ENCODE data around the gene XG.

DNA sequence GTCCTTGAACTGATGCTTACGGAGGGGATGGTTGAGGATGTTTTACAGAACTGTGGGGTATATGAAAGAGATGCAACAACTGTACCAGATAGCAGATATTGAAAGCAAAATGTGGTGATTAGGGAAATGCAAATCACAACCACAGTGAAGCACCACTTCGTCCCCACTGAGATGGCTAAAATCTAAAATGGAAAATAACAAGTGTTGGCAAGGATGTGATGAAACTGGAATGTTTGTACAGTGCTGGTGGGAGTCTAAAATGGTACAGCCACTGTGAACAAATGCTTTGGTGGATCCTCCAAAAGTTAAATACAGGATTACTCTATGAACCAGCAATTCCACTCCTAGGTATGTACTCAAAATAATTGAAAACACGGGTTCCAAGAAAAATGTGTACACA is 22.9 kb downstream of the XG start:
- TF ChIP-seq CTCF (conservative IDR thresholded peaks at IDR 0.05; ENCODE audit: low read depth, low read length) (no peak), USF2 (IDR thresholded peaks at IDR 0.05; ENCODE audit: low read depth, low read length) (no peak), MXI1 (IDR thresholded peaks at IDR 0.05; ENCODE audit: borderline replicate concordance, low read depth, low read length) (no peak), POLR2A (IDR thresholded peaks at IDR 0.05; ENCODE audit: low read depth, low read length) (no peak), SMC3 (IDR thresholded peaks at IDR 0.05; ENCODE audit: low read depth, low read length) (no peak)

Data from IMR-90 (cell line).